Measurements from ENCODE around the gene EXOC4.
"Not testable (repeated sequence)": the region's sequence is repeated elsewhere in the genome, so short reads cannot be mapped to it uniquely, and the experiment has no call there.

DNA sequence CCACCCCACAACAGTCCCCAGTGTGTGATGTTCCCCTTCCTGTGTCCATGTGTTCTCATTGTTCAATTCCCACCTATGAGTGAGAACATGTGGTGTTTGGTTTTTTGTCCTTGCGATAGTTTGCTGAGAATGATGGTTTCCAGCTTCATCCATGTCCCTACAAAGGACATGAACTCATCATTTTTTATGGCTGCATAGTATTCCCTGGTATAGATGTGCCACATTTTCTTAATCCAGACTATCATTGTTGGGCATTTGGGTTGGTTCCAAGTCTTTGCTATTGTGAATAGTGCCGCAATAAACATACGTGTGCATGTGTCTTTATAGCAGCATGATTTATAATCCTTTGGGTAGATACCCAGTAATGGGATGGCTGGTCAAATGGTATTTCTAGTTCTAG lies 26.1 kb downstream of the EXOC4 start:
- TF ChIP-seq, protein P1, sequence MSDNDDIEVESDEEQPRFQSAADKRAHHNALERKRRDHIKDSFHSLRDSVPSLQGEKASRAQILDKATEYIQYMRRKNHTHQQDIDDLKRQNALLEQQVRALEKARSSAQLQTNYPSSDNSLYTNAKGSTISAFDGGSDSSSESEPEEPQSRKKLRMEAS (IDR thresholded peaks at IDR 0.05; ENCODE audit: insufficient read depth, insufficient read length) = not testable (repeated sequence)
- not testable (repeated sequence) for TF ChIP-seq POLR2A (IDR thresholded peaks at IDR 0.05; ENCODE audit: low read depth, low read length); POLR2AphosphoS5 (IDR thresholded peaks at IDR 0.05; ENCODE audit: insufficient read depth, low read depth, low read length); EZH2 (IDR thresholded peaks at IDR 0.05; ENCODE audit: borderline replicate concordance, low read depth, low read length, severe bottlenecking)
- TF ChIP-seq, protein P2, sequence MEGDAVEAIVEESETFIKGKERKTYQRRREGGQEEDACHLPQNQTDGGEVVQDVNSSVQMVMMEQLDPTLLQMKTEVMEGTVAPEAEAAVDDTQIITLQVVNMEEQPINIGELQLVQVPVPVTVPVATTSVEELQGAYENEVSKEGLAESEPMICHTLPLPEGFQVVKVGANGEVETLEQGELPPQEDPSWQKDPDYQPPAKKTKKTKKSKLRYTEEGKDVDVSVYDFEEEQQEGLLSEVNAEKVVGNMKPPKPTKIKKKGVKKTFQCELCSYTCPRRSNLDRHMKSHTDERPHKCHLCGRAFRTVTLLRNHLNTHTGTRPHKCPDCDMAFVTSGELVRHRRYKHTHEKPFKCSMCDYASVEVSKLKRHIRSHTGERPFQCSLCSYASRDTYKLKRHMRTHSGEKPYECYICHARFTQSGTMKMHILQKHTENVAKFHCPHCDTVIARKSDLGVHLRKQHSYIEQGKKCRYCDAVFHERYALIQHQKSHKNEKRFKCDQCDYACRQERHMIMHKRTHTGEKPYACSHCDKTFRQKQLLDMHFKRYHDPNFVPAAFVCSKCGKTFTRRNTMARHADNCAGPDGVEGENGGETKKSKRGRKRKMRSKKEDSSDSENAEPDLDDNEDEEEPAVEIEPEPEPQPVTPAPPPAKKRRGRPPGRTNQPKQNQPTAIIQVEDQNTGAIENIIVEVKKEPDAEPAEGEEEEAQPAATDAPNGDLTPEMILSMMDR (IDR thresholded peaks at IDR 0.05; ENCODE audit: extremely low read depth in 1 of 2, insufficient read depth in 1 of 2, low read depth in 1 of 2, low read length in 2 of 2) = not testable (repeated sequence)
